ENCODE measurements around the gene DUSP22. TPM values are rescaled to one million over a fixed set of nuclear protein-coding genes. Genes with fewer than 3 reads are reported as not detected.

DUSP22 gene
- polyA plus RNA-seq, 1 of the 3 experiments (the other 2 are of a cell fraction), result 6.8 TPM

- WGBS (ENCODE audit: low lambda C conversion rate), result 70% methylated on average over 3 of the region's 4 CpGs
- Histone ChIP-seq H3K4me3 (ENCODE audit: low read depth in 2 of 2, low read length in 1 of 2) (no peak overlapping the region), H4K20me1 (ENCODE audit: insufficient read depth) (no peaks in the 10 kb centered on the region), H2AFZ (ENCODE audit: low read depth) (no peak overlapping the region), H3K79me2 (ENCODE audit: insufficient read depth) (no peaks in the 10 kb centered on the region), H3K9me3 (no peaks in the 10 kb centered on the region), H3F3A (replicated peaks; ENCODE audit: insufficient read depth) (no peaks in the 10 kb centered on the region), H3K9me2 (no peaks in the 10 kb centered on the region), H3K9ac (no peak overlapping the region), H3K4me2 (no peak overlapping the region), H3K27ac (ENCODE audit: low read depth in 2 of 2, low read length in 1 of 2) (no peak overlapping the region), H3K36me3 (replicated peaks in 1 of 2; ENCODE audit: control insufficient read depth in 1 of 2, insufficient read depth in 2 of 2, low read length in 1 of 2) (no peaks in the 10 kb centered on the region), H3K27me3 (ENCODE audit: insufficient read depth) (peaks cover 32% of the 10 kb centered on the region; the same call in 1 of the 2 replicates), H3K4me1 (ENCODE audit: control insufficient read depth in 1 of 2, insufficient read depth in 2 of 2, low read depth in 1 of 2, low read length in 1 of 2) (no peaks in the 10 kb centered on the region)
- DNase-seq, result no peak
- TF ChIP-seq TCF12 (IDR thresholded peaks at IDR 0.05), result no peak
- TF ChIP-seq CTCF (IDR thresholded peaks at IDR 0.05), result no peak
- no peak for TF ChIP-seq FOSL2 (IDR thresholded peaks at IDR 0.05; ENCODE audit: borderline replicate concordance, low read depth)
- no peak for TF ChIP-seq CHD2 (IDR thresholded peaks at IDR 0.05; ENCODE audit: low read length, partially characterized antibody)
- no peak for TF ChIP-seq YY1 (IDR thresholded peaks at IDR 0.05; ENCODE audit: low read depth)
- TF ChIP-seq NFIC (IDR thresholded peaks at IDR 0.05; ENCODE audit: borderline replicate concordance), result no peak
- no peak for TF ChIP-seq RXRA (IDR thresholded peaks at IDR 0.05; ENCODE audit: borderline replicate concordance, low read depth)
- TF ChIP-seq ZBTB33 (IDR thresholded peaks at IDR 0.05; ENCODE audit: borderline replicate concordance, low read depth), result no peak
- no peak for TF ChIP-seq PBX3 (IDR thresholded peaks at IDR 0.05)
- no peak for TF ChIP-seq ELF1 (IDR thresholded peaks at IDR 0.05)
- no peak for TF ChIP-seq EZH2phosphoT487 (IDR thresholded peaks at IDR 0.05; ENCODE audit: borderline replicate concordance, low read depth)
- no peak for TF ChIP-seq USF2 (IDR thresholded peaks at IDR 0.05; ENCODE audit: borderline replicate concordance, low read depth, low read length)
- ChIA-PET POLR2A (no interaction called here), CTCF (interaction anchor here (3.6 kb wide), 1 partner anchor 9 kb away, joined by 20 read pairs; no protein-coding TSS in a partner anchor)
These were observed 59.6 kb downstream of the DUSP22 start for GRCh38 chr6:351867-352289.
